GM11168 (cell line): ENCODE data around the gene SLCO3A1.

Source experiments
- in situ Hi-C: fragments of 300-500 bp; cut with MboI; formaldehyde crosslinking; loops from one replicate; pipeline ENCODE4 v1.12.0; 2022; ENCODE audit warnings: low sequenced_read_pairs; ENCODE audit not compliant: unreplicated experiment

The SLCO3A1 gene

DNA sequence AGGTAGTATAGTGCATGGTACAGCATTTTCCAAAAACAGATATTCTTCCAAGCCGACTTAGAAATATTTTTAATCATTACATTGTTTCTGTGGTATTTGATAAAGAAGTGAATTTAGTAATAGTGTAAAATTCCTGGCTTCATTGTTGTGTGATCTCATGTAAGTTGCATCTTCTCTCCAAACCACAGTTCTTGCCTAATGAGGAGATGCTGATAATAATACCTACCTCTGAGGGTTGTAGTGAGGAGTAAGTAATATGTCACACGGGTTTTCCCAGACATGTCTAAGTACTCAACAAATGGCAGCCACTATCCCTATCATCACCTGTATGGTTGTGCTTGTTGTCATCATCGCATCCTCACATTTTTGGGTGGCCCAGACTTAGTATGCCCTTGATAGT, 167.3 kb downstream of the SLCO3A1 start:
- in situ Hi-C loops, result no loop called here

DNA sequence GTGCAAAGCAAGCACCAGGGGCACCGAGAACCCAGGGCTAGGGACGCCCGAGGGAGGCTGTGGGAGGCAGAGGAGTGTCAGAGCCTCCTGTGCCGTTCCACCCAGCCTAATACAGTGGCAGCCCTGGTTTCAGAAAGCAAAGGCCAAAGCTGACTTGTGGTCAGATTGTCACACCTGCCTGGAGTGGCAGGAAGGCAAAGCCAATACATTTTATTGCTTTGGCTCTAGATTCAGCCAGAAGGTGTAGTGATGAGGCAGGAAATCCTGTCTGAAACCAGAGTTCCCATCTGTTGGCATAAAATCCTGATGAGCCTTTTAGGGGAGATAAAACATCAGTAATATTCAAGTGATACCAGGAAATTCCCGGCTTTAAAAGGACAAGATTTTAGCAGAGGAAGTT, 168.3 kb downstream of the SLCO3A1 start:
- in situ Hi-C loops, result no loop called here

DNA sequence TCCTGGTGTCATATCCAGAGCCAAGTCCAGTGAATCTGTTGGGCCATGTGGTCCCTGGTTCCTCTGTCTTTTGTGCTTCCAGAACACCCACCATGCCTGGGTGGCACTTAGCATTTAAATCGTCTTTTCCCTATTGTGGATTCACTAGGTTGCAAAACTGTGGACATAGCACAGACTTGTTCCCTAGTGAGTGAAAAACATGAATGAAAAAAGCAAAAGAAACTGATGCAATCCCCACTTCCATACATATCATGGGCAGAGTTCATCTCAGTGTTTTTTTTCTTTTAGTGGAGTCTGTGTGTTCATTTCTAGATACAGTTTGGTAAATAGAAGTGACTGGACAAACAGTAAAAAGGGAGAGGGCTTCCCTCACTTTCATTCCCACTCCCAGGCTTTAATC, 170.5 kb downstream of the SLCO3A1 start:
- in situ Hi-C loops, result no loop called here

DNA sequence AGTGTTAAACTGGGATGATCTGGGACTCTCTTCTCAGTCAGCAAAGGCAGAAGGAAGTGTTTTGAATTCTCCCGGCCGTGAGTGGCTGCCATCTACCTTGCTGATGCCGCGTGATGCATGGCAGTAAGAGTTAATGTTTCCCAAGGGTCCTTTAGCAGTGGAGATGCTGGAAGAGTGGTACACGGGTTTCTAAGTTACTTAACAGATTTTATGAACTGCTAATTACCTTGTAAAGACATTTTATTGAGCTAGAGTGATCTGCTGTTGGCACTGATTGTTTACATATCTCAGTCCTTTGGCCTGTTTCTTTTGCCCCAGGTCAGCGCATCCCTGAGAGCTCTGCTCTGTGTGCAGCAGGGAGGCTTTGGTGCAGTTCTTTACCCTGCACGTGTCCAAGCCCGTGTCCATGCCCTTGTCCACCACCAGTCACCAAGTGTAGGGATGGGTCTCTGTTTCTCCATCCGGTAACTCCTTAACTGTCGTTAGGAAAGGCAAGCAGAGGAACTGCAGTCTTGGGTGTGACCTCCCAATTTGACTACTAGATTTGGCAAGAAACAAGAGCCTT, 172.3 kb downstream of the SLCO3A1 start:
- in situ Hi-C loops, result no loop called here

DNA sequence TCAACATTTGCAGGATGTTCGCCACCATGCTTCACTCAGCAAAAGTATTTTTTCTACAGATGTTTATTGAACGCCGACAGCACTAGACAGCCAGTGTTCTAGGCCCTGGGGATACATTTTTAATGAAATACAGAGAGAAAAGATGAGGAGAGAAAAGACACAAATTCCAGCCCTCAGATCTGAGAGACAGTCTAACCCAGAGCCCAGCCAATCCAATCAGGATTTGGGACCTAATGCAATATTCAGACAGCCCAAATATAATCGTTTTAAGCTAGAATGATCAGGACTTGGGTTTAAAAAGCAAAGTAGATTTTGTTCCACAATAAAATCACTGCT, 174.8 kb downstream of the SLCO3A1 start:
- in situ Hi-C loops, result no loop called here

DNA sequence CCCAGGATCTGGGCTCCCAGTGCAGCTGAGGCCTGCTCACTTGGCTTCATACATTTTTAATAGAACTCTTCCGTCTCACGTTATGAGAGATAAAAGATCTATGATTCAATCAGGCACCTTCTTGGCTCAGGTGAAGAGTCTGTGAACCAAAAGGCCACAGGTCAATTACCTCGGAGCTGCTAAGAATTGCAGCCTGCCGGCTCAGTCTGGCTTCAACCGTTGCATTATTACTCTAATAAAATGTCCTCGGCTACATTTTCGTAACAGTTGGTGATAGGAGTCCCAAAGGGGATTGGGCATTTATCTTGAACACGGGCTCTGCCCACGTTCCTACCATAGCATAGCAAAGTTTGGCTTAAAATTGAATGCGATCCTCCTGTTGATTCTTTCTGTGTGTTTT, 176.3 kb downstream of the SLCO3A1 start:
- in situ Hi-C loops, result no loop called here

DNA sequence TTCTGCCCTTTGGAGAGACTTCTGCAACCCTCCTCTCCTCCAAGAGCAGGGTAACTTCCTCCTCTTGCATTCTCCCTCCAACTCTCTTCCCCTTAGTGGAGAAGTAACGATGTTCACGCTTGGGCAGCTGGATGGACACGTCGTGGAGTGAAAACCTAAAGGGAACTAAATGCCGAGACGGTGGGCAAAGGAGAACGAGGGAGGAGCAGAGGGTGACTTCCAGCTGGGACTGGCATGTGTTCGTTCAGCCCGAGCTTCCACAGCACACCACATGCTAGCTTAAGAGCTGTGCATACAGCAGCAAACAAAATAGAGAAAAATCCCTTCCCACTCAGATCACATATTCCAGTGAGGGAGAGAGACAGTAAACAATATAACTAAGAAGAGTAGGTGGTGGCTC, 179.8 kb downstream of the SLCO3A1 start:
- in situ Hi-C loops, result no loop called here

DNA sequence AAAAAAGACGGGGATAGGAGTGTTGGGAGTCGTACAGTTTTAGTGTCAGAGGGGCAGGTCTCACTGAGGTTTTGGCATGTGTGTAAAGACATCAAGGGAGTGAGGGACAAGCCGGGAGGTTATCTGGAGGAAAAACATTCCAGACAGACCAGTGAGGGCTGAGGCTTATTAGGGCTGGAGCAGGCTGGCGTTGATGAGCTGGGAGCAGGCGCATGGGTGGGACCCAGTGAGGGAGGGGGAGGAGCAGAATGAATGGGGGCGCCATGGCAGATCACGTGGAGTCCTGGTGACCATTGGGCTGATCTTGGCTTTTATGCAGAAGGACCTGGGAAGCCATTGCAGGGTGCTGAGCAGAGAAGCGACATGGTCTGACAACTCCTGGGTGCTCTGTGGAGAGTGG, 180.2 kb downstream of the SLCO3A1 start:
- in situ Hi-C loops, result no loop called here

DNA sequence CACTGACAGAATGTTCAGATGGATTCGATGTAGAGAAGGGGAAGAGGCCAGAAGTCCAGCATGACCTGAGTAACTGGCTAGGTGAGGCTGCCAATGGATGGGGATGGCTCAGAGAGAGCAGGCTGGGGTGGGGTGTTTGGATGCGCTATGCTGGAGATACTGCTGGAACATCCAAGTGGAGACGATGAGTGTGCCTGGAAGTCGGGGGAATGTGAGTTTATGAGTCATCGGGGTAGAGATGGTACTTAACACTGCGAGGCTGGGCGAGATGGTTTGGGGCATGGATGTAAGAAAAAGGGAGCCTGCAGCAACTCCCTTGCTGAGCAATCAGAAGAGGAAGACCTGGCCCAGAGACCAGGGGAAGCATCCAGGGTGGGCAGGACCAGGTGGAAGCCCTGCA, 180.7 kb downstream of the SLCO3A1 start:
- in situ Hi-C loops, result no loop called here

DNA sequence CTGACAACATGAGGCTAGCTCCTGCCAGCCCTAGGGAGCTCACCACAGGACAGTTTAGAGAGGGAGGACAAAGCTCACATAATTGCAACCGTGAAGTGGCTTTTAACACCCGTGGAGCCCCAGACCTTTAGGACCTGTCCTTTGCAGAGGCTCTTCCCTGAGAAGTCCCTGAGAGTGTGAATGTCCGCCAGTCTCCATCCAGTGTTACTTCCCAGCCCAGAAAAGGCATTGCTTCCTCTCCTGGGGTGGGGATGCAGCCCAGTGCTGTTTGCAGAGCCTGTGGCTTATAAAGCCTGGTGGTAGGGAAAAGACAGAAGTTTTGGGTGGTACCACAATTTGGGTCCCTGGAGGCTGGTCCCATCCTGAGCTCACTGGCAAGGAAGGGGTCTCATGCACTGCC, 182.0 kb downstream of the SLCO3A1 start:
- in situ Hi-C loops, result no loop called here

DNA sequence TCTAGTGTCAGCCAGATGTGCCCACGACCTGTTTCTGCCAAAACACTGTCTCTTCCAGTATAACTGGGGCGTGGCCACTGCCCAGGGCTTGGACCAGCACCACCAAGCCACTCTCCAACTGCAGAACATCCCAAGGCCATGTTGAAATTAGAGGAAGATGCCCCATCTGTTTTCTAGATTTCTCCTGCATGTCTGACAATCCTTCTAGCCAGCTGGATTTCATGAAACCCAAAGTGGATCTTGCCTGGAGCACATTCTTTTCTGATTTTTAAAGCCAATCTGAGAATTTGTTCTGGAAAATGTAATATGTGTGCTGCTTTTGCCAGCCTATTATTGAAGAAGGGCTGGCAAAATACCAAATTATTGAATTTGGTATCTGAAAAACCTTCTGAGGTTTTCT, 182.5 kb downstream of the SLCO3A1 start:
- in situ Hi-C loops, result no loop called here

DNA sequence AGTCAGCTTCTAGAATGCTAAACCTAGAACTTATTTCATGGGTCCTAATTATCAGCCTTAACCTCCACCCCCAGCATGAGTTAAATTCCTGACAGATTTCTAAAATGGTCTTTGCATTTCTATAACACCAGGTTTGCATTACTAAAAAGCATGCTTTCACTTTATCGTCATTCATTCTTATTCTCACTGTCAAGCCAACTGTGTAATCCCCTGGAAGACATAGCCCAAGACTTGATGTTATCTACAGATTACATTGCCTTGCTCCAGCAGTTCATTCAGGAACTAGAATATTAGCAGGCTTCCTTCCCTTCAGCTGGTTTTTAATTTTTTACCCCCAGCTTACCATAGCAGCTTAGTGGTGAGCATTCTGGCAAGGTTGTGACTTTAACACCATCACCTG, 184.0 kb downstream of the SLCO3A1 start:
- in situ Hi-C loops, result no loop called here

DNA sequence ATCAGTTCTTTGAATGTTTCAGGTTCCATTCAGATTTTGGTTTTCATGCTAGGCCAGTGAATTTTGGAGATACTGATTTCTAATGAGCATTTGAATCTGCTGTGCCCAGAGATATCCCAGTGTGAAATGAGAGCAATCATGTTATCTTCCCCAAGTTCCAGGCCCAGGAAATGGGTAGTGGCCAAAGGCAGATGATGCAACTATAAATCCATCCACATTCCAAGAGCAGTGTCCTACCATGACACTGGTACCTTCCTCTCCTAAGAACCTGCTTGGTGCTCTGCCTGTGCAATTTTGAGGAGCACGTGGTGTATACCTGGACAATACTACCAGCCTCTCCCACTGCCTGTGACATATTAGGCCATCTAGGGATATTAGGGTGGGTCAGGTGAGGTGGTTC, 186.8 kb downstream of the SLCO3A1 start:
- in situ Hi-C loops, result no loop called here

DNA sequence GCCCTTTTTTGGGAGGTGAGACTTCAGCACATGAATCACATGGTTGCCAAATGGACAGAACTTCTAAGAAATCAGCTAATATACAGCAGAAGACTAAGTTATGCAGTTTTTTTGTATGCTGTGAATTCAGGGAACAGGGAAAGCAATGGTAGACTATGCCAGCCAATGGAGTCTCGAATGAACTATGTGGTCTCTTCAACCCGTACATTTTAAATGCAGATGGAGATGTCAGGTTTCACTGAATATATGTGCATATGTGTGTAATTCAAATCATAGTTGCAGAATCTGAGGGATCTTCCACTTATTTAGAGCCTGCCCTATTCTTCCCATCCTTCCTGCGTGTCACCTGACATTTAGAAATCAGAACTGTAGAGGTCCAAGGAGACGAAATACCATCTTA, 187.9 kb downstream of the SLCO3A1 start:
- in situ Hi-C loops, result no loop called here

DNA sequence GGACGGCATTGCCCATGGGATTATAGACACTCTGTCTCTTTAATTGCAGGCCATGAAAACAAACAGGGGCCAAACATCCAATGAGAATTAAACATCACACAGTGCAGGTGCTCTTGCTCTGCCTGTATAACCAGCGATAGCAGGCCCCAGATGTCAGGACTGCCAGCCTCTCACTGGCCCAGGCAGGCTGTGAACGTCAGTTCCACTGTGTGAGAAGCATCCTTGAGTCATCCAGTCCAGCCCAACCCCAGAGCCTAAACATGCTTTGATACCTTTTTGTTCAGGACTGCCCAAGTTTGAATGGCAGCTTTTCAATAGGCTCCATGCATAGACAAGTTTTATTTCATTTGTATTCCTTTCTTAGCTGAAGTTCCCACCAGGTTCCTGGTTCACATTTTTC, 189.8 kb downstream of the SLCO3A1 start:
- in situ Hi-C loops, result no loop called here

DNA sequence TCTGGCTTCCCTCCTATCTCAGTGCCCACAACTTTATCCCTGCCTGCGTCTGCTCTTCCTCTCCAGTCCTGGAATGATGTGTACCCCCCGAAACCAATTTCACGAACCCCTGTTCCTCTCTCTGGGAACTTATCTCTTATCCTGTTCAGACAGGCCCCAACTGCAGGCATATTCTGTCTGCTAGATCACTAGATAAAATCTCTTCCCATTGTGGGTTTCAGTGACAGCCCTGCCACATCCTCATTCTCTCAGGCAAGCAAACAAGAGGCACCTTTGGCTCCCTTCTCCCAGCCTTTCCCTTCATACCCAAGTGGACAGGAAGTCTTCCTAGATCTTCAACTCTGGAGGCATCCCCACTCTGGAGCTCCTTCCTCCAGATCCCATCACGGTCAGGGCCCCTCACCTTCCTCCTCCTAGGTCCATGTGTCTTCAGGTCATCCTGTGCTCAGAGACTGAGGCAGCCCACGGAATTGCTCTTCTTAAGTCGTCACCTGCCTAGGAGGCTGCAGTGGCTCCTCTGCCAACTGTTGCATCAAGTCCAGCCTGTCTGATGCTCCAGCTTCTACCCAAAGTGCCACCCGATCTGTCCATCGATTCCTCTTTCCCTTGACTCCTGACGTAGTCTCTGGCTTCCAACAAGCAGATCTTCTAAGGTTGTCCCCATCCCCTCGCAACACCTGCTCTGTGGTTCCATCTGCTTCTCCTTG, 190.8 kb downstream of the SLCO3A1 start:
- in situ Hi-C loops, result no loop called here

DNA sequence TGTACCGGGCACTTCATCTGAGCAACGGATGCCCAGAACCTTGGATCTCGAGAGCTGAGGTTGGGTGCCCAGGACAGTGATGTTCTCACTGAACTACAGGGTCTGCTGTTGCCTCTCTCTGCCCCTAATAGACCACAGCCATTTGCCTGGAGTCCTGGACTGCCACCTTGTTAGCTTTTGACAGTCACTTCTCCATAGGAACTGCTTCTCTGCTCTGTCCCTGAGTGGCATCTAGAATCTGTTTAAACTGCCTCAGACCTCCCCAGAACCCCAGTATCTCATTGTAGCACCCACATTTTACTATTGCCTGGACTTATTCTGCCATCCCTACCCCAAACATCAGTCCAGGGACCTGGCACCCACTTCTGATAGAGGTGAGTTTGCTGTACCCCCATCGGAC, 194.4 kb downstream of the SLCO3A1 start:
- in situ Hi-C loops, result no loop called here

DNA sequence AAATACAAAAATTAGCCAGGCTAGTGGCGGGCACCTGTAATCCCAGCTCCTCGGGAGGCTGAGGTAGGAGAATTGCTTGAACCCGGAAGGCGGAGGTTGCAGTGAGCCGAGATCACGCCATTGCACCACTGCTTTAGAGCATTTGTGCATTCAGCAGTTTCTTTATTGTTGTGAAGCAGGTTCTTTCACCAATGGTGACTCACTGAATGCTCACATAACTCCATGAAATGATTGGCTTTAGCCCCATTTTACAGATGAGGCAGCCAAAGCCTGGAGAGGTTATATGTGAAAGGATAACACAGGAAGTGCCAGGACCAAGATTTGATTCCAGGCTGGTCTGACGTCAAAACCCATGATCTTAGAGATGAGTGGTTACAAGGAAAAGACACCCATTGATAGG, 195.2 kb downstream of the SLCO3A1 start:
- in situ Hi-C loops, result no loop called here

DNA sequence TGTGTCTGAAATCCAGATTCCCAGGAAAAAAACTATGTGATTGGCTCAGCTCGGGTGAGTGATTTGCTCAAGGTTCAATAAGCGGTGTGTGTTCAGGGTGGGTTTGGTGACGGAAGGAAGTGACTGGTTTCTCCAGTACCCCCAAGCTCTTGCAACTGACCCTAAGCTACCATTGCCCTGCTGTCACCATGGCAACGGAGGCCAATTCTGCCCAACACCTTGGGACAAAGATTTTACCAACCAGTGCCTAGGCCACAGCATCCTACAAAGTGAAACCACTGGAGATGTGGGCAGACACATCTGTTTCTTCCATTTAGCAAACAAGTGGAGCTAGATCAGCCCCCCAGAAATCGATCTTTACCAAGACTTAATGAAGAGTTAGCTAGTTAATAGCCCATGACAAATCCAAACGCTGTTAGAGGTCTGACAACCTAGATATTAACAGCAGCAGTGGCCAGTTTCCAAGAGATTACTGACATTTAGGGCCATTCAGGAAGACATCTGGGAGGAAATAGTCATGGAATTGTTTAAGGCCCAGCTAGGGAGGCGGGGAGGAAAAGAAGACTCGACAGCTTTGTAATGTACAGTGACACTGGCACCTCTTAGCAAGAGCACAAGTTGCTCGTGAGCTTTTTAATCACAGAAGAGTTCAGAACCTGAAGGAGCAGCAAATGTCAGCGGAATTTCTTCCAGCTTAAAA, 195.9 kb downstream of the SLCO3A1 start:
- in situ Hi-C loops, result no loop called here

DNA sequence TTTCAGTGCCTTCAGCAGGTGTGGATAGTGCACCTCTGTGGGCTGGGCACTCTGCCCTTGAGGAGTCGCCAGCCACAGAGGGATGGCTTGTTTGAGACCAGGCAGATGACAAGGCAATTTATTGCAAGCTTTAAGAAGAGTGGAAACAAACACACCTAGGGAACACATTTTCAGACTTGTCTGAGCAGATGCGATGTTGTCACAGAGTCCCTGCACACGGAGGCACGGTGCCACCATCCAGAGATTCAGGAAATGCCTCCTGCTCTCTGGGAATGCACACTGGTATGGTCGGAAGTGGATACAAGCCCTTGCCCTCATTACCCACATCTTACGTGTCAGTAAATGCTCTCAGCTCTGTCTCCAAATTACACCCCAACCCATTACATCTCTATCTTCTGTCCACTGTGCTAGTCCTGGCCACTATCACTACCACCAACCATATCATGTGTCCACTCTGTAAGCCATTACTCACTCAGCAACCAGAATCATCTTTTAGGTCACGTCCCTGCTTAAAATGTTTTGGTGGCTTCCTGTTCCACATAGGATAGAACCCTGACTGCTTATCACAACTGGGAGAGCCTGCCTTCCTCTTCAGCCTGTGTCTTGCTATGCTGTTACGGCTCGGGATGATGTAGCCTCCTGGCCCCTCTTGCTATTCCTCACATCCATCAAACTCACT, 196.9 kb downstream of the SLCO3A1 start:
- in situ Hi-C loops, result no loop called here

DNA sequence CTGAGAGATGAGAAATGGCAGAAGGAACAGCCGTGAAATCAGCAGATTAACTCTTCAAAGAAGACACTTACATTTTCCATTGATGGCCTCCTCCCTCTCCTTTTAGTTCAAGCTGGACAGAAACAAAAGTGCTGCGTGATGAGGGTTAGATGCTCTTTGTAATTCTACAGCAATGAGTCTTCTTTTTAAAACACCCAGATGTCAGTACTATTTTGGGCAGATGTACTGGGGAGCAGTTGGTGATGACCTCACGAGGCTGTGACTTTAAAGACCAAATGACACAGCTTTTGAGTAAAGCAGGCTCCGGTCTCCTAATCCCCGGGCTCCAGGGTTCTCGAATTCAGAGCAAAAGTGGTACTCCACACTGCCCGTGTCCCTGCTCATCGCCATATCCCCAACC, 198.2 kb downstream of the SLCO3A1 start:
- in situ Hi-C loops, result no loop called here
